AG08396 (cell line): ENCODE measurements around the gene KLF1.

Experiments used
- DNase-seq: peaks from one replicate; pipeline ENCODE4 v3.0.0; 2012; ENCODE audit warnings: low spot score, mixed read lengths

Gene KLF1

DNA sequence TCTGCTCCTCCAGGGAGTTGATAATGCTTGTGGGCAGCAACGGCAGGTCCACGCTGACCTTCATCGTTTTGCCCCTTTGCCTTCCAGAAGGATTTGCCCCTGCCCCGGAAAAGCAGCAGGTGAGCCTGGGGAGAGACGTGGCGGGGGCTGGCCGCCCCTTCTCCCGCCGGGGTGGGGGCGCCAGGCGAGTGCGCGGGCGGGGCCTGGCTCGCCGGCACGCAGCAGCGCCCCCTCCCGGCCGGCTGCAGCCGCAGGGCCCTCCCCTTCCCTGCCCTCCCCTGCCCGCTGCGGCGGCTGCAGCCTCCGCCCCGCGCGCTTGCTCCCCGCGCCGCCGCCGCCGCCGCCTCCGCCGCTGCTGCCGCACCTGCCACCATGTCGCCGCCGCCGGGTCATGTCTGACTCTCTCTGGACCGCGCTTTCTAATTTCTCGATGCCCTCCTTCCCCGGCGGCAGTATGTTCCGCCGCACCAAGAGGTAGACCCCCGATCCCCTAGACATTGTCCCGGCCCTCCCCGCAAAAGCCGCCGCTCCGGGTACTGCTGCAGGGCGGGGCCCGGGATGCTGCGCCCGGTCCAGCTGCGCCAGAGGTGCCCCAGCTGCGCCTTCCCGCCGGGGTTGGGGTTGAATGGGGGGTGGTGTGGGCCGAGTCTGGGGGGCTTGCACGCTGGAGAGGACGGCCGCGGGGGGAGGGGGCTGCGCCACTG is 48.7 kb downstream of the KLF1 start, which contains the start of gene MAST1:
Gene MAST1, plus strand, starts transcription at position 334 of the 704 bp plus-strand sequence. Its CDS starts 58 bp downstream, at position 392.
- DNase-seq = peak; percentile 88

DNA sequence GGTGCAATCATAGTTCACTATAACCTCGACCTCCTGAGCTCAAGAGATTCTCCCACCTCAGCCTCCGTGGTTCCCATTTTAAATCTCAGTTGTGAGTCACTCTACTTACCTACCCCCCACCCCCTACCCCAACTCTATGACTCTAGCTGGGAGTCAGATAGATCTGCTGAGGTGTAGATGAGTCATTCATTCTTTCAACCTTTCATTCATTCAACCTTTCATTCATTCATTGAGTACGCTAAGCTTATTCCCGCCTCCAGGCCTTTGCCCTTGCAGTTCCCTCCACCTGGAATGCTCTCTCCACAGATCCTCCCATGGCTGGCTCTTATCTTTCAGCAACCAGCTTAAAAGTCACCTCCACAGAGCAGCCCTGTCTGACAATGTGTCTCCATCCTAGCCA is 49.8 kb downstream of the KLF1 start:
- no peak for DNase-seq

DNA sequence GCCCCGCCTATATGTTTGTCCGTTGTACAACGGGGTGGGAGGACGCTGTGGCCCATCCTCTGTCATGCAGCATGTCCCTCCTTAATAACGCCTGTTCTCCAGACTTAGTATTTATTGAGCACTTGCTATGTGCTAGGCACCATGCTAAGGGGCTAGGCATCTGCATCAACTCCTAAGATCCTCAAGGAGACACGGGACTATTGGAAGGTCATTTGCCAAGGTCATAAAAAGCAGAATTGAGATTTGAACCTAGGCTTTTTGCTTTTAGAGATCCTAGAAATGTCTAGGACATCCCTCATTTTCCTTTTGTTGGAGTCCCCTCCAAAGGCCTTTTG is 50.5 kb downstream of the KLF1 start:
- no peak for DNase-seq

GRCh38 chr19:12834976-12835757 is 51.8 kb downstream of the KLF1 start:
- peak; percentile 63 for DNase-seq

DNA sequence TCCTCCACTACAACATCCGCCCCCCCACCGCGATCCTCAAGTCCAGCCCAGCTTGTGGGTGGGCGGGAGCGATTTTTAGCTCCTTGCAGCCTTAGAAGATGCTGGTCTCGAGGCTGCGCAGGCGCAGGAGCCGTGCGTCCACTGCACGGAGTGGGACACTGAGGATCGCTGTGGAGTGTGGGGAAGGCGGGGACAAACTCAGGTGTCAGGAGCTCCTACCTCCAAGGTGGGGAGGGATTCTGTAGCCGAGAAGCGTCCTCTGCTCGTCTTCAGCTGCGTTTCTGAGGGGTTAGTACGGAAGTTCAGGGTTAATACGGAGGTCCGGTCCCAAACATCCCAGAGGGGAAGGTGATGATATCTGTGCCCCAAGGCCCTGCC is 52.4 kb downstream of the KLF1 start, which contains the start of gene RTBDN:
Gene RTBDN, minus strand, starts transcription at position 14 of the 378 bp plus-strand sequence. CDS start 4,600 bp downstream, outside the sequence.
- no peak for DNase-seq
